Activated CD8-positive, alpha-beta memory T cell treated with anti-CD3 and anti-CD28 coated beads, Interleukin-2, amount 50 U/mL, for 48 hours (primary cell): ENCODE measurements around the gene ZFPM1.
"Not testable (repeated sequence)": the region's sequence is repeated elsewhere in the genome, so short reads cannot be mapped to it uniquely, and the experiment has no call there.

Experiments used
- DNase-seq: peaks from one replicate; pipeline ENCODE4 v3.0.0-alpha.2; 2020

The ZFPM1 gene

GRCh38 chr16:88453217-88453531 is at the start of gene ZFPM1:
Gene ZFPM1, plus strand, starts transcription at chr16:88453280. Its CDS starts 359 bp downstream, at chr16:88453639.
- DNase-seq: no peak

GRCh38 chr16:88403794-88404581 is 49.1 kb upstream of the ZFPM1 start:
- no peak for DNase-seq

DNA sequence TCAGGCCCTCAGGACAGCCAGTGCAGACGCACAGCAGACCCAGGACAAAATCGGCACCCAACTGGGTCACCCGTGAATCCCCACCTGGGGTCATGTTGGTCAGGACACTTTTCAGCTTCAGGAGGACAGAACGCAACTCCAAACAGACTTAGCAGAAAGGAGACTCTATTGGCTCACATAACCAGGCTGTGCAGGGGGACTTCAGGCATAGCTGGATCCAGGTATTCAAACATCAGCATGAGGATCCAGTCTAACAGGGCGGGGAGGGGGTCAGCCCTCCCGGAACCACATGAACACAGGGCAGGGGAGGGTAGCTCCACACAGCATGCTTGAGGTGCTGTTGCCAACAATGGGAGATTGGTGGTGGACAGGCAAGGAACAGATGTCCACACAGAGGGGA is 48.3 kb upstream of the ZFPM1 start:
- DNase-seq: no peak

- no peak for DNase-seq
These were observed 47.6 kb upstream of the ZFPM1 start for GRCh38 chr16:88405216-88406060.

- DNase-seq: no peak
These were observed 46.7 kb upstream of the ZFPM1 start for GRCh38 chr16:88406096-88407041.

DNA sequence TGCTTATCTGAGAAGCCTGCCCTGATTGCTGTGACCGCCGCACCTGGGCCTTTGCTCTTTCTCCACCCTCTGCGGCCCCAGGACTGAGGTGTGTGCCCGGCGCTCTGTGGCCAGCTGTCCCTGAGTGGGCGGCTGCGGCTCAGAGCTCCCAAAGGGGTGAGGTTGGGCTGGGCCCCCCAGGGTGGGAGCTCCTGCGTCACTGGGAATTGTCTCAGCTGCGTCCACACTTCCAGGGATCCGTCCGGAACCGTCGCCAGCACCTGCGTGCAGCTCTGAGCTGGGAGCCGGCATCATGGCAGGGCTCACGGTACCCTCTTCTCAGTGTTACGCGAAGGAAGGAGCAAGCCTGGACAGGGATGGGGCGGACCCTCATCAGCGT is 46.0 kb upstream of the ZFPM1 start:
- no peak for DNase-seq

- DNase-seq: no peak
These were observed 45.3 kb upstream of the ZFPM1 start for GRCh38 chr16:88407807-88408206.

- no peak for DNase-seq
These were observed 44.4 kb upstream of the ZFPM1 start for GRCh38 chr16:88408561-88409142.

- DNase-seq: no peak
These were observed 43.6 kb upstream of the ZFPM1 start for GRCh38 chr16:88409296-88410065.

DNA sequence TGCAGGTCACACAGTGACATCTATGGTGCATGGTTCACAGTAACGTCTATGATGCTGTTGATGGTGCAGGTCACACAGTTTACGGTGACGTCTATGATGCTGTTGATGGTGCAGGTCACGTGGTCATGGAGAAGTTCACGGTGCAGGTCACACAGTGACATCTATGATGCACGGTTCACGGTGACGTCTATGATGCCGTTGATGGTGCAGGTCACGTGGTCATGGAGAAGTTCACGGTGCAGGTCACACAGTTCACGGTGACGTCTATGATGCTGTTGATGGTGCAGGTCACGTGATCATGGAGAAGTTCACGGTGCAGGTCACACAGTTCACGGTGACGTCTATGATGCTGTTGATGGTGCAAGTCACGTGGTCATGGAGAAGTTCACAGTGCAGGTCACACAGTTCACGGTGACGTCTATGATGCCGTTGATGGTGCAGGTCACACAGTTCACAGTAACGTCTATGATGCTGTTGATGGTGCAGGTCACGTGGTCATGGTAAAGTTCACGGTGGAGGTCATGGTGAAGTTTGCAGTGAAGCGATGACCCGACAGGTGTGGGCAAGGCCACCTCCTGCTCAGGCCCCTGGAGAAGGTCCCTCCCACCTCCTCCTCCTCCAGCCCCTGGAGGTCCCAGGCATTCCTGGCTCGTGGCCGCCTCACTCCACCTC is 42.6 kb upstream of the ZFPM1 start:
- not testable (repeated sequence) for DNase-seq

DNA sequence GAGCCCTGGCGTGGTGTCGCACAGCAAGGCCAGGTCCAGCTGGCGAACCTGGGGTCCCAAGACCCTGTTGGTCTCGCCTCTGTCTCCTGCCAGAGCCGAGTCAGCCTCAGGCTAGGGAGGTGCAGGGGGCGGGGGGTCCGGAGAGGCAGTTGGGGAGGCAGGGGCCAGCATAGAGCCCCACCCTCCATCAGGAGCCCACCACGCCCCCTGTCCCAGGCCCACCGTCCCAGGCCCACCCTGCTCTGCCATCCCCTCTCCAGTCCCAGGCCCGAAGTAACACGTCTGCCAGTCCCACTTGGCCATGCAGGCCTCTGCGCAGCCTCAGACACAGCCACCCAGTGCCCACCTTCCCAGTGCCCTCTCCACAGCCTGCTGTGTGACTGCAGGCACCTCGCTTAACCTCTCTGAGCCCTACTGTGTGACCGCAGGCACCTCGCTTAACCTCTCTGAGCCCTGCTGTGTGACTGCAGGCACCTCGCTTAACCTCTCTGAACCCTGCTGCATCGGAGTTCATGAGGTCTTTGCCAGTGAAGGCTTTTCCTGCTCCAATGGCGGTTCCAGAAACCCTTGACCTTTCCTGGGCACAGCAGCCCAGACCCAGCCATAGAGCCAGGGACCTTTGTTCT is 41.0 kb upstream of the ZFPM1 start:
- no peak for DNase-seq

DNA sequence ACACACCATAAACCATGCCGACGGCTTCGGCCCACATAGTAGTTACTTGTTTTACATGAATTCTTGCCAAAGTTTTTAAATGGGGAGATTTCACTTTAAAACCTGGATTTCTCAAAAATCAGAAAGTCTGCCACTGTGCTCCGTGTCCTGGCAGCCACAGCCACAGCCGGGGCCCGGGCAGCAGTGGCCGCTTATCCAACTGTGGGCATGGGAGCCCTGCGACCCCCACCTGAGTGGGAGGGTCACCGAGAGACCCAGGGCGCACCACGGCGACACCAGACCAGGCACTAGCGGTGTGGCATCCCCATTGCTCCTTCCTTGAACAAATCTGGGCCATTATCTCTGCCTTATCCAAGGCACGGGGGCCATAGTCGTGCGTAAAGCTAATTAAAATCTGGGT is 40.3 kb upstream of the ZFPM1 start:
- DNase-seq: no peak

- no peak for DNase-seq
These were observed 39.8 kb upstream of the ZFPM1 start for GRCh38 chr16:88413231-88413630.

DNA sequence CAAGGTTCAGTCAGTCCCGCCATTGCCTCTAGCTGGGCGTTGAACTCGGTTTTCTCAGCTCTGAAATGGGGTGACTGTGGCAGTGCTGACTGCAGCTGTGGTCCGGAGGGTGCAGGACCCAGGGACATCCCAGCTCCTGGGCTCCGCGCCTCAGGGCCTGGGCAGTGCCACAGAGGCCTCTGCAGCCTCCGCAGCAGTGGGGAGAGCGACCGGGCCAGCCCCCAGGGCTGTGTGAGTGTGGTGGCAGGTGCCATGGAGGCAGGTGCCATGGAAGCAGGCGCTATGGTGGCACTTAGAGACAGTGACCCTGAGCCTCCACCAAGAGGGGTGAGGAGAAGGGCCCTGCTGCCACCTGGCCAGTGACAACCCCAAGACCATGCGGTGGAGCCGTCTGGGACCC is 39.4 kb upstream of the ZFPM1 start:
- no peak for DNase-seq

GRCh38 chr16:88414521-88415380 is 38.3 kb upstream of the ZFPM1 start:
- no peak for DNase-seq

- DNase-seq: no peak
These were observed 37.7 kb upstream of the ZFPM1 start for GRCh38 chr16:88415381-88415705.

DNA sequence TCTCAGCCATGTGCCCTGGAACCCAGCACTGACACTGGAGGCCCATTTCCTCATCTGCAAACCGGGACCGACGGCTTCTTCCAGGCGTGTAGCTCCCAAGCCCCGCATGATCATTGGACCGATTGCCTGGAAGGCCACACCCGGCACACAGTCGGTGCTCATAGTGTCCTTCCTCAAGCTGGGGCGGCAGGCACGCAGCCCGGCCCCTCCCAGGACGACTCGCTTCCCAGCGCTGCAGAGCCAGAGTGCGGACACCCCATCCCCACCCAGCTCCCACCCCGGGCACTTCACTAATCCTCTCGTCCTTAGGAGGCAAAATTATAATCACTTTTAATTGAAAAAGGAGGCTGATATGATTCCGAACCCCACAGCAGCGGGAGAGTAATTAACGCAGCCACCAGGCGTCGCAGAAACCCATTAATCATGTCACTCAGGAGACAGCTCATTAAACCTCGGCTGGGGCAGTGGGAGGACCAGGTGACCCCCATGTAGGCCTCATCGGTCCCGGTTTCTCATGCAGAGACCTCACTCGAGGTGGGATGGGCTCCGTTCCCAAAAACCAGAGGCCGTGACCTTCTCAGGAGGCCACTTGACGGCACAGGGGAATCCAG is 37.3 kb upstream of the ZFPM1 start:
- DNase-seq: no peak

DNA sequence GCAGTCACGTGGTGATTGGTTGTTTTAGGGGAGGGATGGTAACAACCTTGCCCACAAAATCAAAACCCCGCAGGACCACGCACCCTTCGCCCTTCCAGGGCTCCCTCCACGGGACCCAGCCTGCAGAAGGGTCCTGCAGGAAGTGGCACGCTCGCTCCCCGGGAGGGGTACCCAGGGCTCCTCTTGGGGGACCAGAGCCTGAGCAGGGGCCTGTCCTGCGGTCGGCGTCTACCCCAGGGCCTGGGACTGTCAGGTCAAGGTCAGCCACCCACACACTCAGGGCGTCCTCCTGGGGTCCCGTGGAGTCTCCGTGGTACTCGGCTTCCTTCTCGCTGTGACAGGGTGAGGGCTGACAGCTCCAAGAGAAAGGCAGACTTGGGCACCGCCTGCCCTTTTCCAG is 36.4 kb upstream of the ZFPM1 start:
- no peak for DNase-seq

DNA sequence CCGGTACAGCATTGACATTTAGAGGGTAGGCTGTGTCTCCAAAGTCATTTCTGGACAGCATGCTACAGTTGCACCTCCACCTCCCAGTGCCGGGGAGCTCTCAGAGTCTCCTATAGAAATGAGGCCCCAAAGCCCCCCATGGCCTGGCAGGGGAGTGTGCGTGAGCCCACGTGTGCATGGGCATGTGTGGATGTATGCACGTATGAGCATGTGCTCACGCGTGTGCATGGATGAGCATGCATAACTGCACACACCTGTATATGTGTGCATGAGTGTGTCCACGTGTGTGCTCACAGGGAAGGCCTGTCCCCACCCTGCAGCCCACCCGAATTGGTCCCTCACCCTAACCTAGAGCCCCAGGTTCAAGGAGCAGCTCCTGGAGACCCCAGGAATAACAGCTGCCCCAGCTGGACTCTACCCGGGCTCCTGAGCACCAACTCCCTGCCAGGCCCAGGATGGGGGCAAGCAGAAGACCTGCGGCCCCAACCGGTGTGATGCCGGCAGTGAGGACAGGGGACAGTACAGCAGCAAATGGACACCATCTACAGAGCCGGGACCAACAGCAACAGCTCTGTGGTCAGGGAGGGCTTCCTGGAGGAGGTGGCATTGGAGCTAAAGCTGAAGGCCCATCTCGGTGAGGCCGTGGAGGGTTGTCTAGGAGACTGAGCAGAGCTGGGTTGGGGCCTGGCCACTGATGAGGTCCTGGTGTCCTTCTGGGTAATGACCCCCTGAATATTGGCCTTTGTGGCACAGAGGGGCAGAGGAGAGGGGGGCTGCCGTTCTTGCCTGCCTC is 35.2 kb upstream of the ZFPM1 start:
- no peak for DNase-seq
